Spinal cord (tissue), 10 donors: ENCODE results near the gene SLC12A7. TPM values are rescaled to one million over a fixed set of nuclear protein-coding genes. Genes with fewer than 3 reads are reported as not detected.

Experiments used
- DNase-seq, 6 donors: peaks; one replicate each; pipeline versions ENCODE4 v3.0.0 to v3.0.0-alpha.2; 2013 to 2015; ENCODE audit warnings: low spot score in 6 of 6, low read depth in 4 of 6
- H3K27ac ChIP-seq: one replicate; pipeline ENCODE4 v1.5.1; 2013; ENCODE audit warnings: low read depth, low read length, control low read depth
- H3K27me3 ChIP-seq: one replicate; pipeline ENCODE4 v1.6.1; 2013; ENCODE audit warnings: low read length; ENCODE audit not compliant: control insufficient read depth, insufficient read depth
- H3K36me3 ChIP-seq: one replicate; pipeline ENCODE4 v1.6.1; 2013; ENCODE audit warnings: low read length; ENCODE audit not compliant: control insufficient read depth, insufficient read depth
- H3K4me1 ChIP-seq: one replicate; pipeline ENCODE4 v1.6.1; 2013; ENCODE audit warnings: low read length; ENCODE audit not compliant: control insufficient read depth, insufficient read depth
- H3K4me3 ChIP-seq: one replicate; pipeline ENCODE4 v1.5.1; 2013; ENCODE audit warnings: low read depth, low read length, control low read depth
- H3K9me3 ChIP-seq: one replicate; pipeline ENCODE4 v1.6.1; 2013; ENCODE audit warnings: low read length; ENCODE audit not compliant: control insufficient read depth, insufficient read depth
- WGBS: methylation state at CpG from one replicate; pipeline ENCODE4 v1.1.5; 2013; ENCODE audit warnings: missing lambda C conversion rate; ENCODE audit not compliant: insufficient coverage; 5-methylcytosine and 5-hydroxymethylcytosine counted together
- polyA plus RNA-seq, 2 donors: library from polyadenylated mRNA; unstranded; fragments of 120-200 nt; gene quantifications; one replicate each; pipeline ENCODE4 v1.2.1, GENCODE V29; 2013; ENCODE audit not compliant: insufficient read length in 2 of 2
- total RNA-seq, 2 donors: library from RNA; depleted of rRNA in 1 of 2; stranded (reverse); fragments of 120-200 nt in 1 of 2; fragments of >200 nt in 1 of 2; gene quantifications; one replicate each; pipeline versions ENCODE4 v1.2.3 to v1.2.4, GENCODE V29; 2013 to 2014
- donor health status: healthy.

The SLC12A7 gene
- total and polyA plus RNA-seq, 4 donors: 8.7 to 21.3 (median 16.4) TPM

GRCh38 chr5:1055896-1056610 lies 55.8 kb downstream of the SLC12A7 start:
- no peaks in the 10 kb centered on the region for H3K4me1 ChIP-seq
- no peak overlapping the region for H3K4me3 ChIP-seq
- no peaks in the 10 kb centered on the region for H3K9me3 ChIP-seq
- WGBS: 92% methylated on average over 39 of the region's 39 CpGs
- H3K27ac ChIP-seq: no peak overlapping the region
- no peak for DNase-seq
- peaks cover 90% of the 10 kb centered on the region for H3K36me3 ChIP-seq
- H3K27me3 ChIP-seq: no peaks in the 10 kb centered on the region

GRCh38 chr5:1054799-1055775 lies 56.8 kb downstream of the SLC12A7 start:
- peaks cover 84% of the 10 kb centered on the region for H3K36me3 ChIP-seq
- H3K9me3 ChIP-seq: no peaks in the 10 kb centered on the region
- no peak overlapping the region for H3K4me3 ChIP-seq
- H3K4me1 ChIP-seq: peaks cover 8% of the 10 kb centered on the region
- WGBS: 84% methylated on average over 34 of the region's 39 CpGs
- H3K27ac ChIP-seq: no peak overlapping the region
- DNase-seq: no peak
- H3K27me3 ChIP-seq: no peaks in the 10 kb centered on the region

- H3K27ac ChIP-seq: no peak overlapping the region
- peaks cover 75% of the 10 kb centered on the region for H3K36me3 ChIP-seq
- no peaks in the 10 kb centered on the region for H3K9me3 ChIP-seq
- DNase-seq: no peak
- 86% methylated on average over 39 of the region's 39 CpGs for WGBS
- H3K4me3 ChIP-seq: no peak overlapping the region
- no peaks in the 10 kb centered on the region for H3K27me3 ChIP-seq
- H3K4me1 ChIP-seq: peaks cover 8% of the 10 kb centered on the region
These were observed 57.7 kb downstream of the SLC12A7 start for GRCh38 chr5:1054018-1054798.

- 92% methylated on average over 32 of the region's 32 CpGs for WGBS
- peaks cover 8% of the 10 kb centered on the region for H3K4me1 ChIP-seq
- no peak overlapping the region for H3K4me3 ChIP-seq
- no peak for DNase-seq
- H3K27ac ChIP-seq: no peak overlapping the region
- H3K36me3 ChIP-seq: peaks cover 68% of the 10 kb centered on the region
- no peaks in the 10 kb centered on the region for H3K9me3 ChIP-seq
- no peaks in the 10 kb centered on the region for H3K27me3 ChIP-seq
These were observed 58.4 kb downstream of the SLC12A7 start for GRCh38 chr5:1053391-1054017.

- Histone ChIP-seq H3K9me3 (no peaks in the 10 kb centered on the region), H3K4me1 (peaks cover 8% of the 10 kb centered on the region), H3K4me3 (no peak overlapping the region), H3K27me3 (no peaks in the 10 kb centered on the region), H3K36me3 (peaks cover 61% of the 10 kb centered on the region), H3K27ac (no peak overlapping the region)
- WGBS: 91% methylated on average over 28 of the region's 29 CpGs
- DNase-seq: no peak
These were observed 59.0 kb downstream of the SLC12A7 start for GRCh38 chr5:1052641-1053390.

- peaks cover 54% of the 10 kb centered on the region for H3K36me3 ChIP-seq
- no peak overlapping the region for H3K4me3 ChIP-seq
- no peaks in the 10 kb centered on the region for H3K27me3 ChIP-seq
- no peaks in the 10 kb centered on the region for H3K9me3 ChIP-seq
- peaks cover 8% of the 10 kb centered on the region for H3K4me1 ChIP-seq
- no peak overlapping the region for H3K27ac ChIP-seq
- 88% methylated on average over 17 of the region's 17 CpGs for WGBS
- no peak for DNase-seq
These were observed 59.8 kb downstream of the SLC12A7 start for GRCh38 chr5:1052076-1052475.

GRCh38 chr5:1051366-1051720 lies 60.5 kb downstream of the SLC12A7 start:
- no peak for DNase-seq
- Histone ChIP-seq H3K4me1 (peaks cover 8% of the 10 kb centered on the region), H3K9me3 (no peaks in the 10 kb centered on the region), H3K27me3 (no peaks in the 10 kb centered on the region), H3K4me3 (no peak overlapping the region), H3K36me3 (peaks cover 46% of the 10 kb centered on the region), H3K27ac (no peak overlapping the region)
- WGBS: 92% methylated on average over 14 of the region's 16 CpGs

GRCh38 chr5:1050423-1051365 lies 61.2 kb downstream of the SLC12A7 start:
- Histone ChIP-seq H3K36me3 (peaks cover 41% of the 10 kb centered on the region), H3K27me3 (no peaks in the 10 kb centered on the region), H3K27ac (no peak overlapping the region), H3K4me1 (peaks cover 8% of the 10 kb centered on the region), H3K4me3 (no peak overlapping the region), H3K9me3 (no peaks in the 10 kb centered on the region)
- peak in 2 of 6 donors; percentile 2 to 64 for DNase-seq
- WGBS: 68% methylated on average over 23 of the region's 29 CpGs
